NCI-H2196 (cell line): ENCODE results near the gene DOK3.
"Not testable (repeated sequence)": the region's sequence is repeated elsewhere in the genome, so short reads cannot be mapped to it uniquely, and the experiment has no call there.

Experiments used
- DNase-seq: peaks from one replicate; lab custom pipeline; 2025; ENCODE audit not compliant: unreplicated experiment; lab: John Stamatoyannopoulos, UW

Gene DOK3

GRCh38 chr5:177497292-177498012, 12.2 kb downstream of the DOK3 start, which contains the start of gene PDLIM7:
TSS of gene PDLIM7 (minus strand) at chr5:177497604. CDS start at chr5:177496512, 1,092 bp downstream.
- peak; percentile 95 for DNase-seq

GRCh38 chr5:177496727-177497291, 12.8 kb downstream of the DOK3 start:
- peak; percentile 56 for DNase-seq

GRCh38 chr5:177496070-177496726, 13.4 kb downstream of the DOK3 start:
- peak; percentile 51 for DNase-seq

DNA sequence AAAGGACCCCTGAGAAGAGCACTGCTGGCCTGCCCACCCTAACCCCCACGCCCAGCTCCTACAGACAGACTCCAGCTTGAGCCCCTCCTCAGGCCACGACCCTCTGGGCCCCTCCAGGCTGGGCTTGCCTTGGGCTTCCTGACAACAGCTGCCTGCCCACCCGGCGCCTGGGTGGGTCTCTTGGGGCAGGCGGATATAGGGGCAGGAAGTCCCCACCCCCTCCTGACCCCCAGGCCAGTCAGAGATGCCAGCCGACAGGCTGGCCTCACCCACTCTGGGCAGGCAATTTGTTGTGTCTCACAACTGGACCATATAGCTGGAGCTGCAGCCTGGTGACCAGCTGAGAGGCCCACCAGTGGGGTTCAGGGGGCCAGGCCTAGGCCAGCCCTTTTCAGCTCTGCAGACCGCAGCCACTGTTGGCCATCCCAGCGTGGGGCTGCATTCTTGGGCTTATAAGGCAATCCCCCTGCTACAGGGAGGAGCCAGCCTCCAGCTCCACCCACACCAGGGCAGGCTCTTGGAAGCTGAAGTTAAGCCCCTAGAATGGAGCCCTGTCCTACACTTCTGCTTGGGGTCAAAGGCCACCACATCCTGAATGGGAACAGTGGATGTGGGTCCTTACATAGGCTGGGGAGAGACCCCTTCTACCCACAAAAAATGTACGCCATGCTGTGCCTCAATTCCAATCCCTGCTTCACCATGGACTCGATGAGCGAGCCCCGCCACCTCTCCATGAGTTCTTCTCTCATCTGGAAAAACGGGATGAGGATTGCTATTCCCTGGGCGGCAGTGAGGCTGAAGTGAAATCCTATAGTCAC, 14.2 kb downstream of the DOK3 start:
- no peak for DNase-seq

DNA sequence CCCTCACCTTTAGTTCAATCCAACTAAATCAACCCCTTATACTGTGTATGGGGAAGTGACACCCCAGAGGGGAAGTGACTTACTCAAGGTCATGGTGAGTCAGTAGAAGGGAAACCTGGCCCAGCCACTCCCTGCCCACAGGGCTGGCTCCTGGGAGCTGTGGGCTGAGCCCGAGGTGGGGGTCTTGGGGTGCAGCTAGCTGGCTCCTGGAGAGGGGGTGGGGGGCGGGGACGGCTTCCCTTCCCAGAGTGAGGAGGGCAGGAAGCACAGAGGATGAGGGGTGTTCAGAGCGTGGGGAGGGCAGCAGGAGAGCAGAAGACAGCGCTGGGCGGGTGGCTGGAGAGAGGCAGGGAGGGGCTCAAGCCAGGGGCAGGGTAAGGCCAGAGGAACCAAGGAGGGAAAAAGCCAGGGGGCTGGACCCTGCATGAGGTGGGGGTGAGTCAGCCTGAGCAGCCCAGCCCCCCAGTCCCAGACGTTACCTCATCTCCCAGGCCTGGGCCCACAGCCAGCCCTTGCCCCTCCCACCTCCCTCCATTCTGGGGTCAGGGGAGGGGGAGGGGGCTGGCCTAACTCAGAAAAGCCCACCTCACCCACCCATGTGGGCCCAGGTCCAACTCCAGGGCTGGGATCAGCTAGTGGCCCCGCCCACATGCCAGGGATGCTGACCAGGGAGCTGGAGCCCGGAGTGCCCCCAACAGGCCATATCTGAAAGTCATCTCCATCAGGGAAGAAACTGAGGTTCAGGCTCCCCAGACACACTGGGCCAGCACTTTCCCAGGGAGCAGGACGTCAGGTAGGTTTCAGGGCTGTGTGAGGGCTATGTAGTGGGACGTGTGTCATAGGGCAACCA, 15.1 kb downstream of the DOK3 start:
- no peak for DNase-seq

DNA sequence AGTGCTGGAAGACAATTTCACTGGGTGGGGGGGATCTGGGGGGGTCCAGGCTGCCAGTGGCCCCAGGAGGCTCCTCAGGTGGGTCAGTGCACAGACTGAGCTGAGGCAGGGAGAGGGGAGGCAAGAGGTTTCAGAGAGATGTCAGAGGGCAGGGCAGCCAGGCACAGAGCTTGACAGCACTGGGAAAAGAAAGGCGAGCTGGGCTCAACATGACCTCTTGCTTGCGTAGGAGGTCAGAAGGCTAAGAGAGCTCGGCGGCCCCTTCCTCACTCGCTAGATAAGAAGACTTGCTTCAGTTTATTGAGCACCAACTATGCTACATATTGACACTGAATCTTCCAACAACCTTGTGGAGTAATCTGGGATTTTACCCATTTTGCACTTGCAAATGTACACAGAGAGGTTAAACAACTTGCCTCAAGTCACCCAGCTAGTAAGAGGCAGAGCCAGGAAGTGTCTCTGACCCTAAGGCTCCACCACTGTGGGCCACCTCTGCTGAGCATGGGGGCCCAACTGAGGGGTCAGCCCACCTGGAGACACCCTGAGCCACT, 15.8 kb downstream of the DOK3 start:
- no peak for DNase-seq

GRCh38 chr5:177492841-177493240, 16.8 kb downstream of the DOK3 start:
- DNase-seq, result no peak

DNA sequence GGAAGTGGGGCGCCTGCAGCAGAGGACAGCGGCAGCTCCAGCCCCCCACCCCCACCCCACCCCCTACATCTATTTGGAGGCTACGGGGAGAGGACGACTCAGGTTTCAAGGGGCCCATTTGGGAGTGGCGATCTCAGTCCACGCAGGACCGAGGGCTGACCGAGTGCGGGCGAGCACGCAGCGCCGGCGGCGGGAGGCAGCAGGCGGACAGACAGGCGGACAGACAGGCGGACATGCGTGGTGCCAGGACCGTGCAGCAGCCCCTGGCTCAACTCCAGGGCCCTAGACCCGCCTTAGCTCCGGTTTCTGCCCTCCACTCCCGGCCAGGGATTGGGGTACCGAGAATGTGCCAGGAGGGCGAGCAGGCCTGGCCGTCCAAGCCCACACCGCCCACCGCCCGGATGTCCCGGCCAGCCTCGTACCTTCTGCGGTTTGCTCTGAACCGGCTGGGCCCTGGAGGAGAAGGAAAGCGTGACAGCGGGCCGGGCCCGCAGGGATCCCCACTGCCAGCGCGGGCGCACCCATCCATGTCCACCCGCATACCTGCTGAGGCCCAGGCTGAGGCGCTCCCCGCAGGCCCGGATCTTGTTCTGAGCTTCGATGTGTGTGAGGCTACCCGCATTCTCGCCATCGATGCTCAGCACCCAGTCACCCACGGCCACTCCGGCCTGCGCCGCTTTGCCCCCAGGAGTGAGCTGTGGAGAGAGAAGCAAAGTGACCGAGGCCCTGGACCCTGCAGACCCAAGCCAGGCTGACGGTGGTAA, 17.5 kb downstream of the DOK3 start:
- DNase-seq, result no peak

DNA sequence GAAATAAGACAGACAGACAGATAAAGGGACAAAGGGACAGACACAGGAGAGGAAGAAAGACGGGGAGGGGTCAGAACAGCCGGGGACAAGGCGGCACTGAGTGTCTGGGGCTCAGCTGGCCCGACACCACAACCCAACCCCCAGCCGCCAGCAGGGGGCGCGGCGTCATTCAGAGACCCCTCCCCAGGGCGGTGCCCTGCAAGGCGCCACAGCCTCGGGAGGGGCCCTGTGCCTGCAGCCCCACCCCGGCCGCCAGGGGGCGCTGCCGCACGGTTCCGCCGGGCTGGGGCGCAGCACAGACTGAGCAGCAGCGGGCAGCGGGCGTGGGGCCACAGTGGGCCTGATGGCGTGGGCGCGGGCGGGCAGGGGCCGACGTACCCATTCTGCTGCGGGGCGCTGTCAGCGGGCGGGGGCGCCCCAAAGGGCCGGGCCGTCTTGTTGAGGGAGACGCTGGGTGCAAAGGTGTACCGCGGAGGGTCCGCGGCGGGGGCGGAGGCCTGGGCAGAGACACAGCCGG, 18.1 kb downstream of the DOK3 start:
- no peak for DNase-seq

DNA sequence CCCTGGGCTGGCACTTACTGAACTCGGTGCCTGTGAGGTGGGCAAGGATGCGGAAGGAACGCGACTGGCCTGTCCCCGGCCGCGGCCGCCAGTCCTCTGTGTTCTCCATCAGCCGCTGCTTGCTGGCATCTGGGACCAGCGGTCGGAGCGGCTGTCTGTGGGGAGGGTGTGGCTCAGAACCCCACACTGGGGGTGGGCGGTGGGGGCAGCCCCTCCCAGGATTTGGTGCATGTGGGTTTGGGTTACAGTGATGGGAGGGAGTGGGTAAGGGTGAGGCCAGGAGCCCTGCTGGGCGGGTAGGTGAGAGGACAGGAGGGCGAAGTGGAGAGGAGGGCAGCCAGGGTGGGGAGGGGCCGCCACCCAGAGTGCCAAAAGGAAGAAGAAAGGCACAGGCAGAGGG, 18.6 kb downstream of the DOK3 start:
- no peak for DNase-seq

- DNase-seq, result no peak
These were observed 19.2 kb downstream of the DOK3 start for GRCh38 chr5:177490311-177490991.

DNA sequence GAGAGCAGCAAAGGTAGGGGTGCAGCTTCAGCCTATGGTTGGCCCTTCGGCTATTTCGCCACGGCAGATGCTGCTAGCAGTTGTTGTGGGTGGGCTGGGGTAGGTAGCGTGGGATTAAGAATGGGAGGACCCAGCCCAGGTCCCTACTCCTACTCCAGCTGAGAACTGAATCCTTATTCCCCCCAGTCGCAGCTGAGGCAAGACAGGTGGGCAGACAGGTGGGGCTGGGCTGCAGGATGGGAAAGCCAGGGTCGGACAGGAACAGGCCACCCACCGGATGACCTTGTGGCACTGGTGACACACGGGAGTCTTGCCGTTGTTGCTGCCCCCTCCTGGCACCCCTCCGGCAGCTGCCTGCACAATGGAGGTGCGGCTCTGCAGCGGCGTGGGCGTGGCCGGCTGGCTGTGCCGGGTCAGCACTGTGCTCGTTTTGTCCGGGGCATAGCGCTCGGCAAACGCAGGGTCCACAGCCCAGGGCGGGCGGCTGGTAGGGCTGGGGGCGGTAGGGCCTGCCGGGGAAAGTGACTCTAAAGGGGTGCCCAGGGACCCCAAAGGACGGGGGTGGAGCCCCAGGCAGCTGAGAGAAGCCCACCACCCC, 20.4 kb downstream of the DOK3 start:
- DNase-seq, result no peak

DNA sequence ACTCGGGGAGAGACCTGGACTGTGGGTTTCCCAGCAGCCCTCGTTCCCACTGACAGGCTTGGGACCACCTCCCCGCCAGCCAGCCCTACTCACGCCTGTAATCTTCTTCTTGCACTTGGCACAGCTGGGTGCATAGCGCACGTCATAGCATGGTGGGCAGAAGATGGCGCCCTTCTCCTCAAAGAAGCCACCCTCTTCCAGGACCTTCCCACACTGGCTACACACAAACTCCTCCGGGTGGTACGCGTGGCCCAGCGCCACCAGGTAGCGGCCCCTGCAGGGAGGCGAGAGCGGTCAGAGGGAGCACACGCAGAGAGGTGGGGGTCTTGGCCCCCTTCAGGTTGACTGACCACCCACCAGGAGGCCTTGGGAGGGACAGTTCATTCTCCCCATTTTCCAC, 21.7 kb downstream of the DOK3 start:
- DNase-seq, result no peak

- DNase-seq, result no peak
These were observed 22.5 kb downstream of the DOK3 start for GRCh38 chr5:177487144-177487543.

GRCh38 chr5:177486256-177486655, 23.4 kb downstream of the DOK3 start:
- no peak for DNase-seq

DNA sequence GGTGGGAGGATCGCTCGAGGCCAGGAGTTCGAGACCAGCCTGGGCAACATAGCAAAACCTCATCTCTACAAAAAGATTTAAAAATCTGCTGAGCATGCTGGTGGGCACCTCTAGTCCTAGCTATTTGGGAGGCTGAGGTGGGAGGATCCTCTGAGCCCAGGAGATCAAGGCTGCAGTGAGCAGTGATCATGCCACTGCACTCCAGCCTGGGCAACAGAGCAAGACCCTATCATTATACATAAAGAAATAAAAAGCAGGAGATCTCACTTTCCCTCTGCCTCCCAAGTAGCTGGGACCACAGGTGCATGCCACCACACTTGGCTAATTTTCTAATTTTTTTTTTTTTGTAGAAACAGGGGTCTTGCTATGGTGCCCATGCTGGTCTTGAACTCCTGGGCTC, 23.9 kb downstream of the DOK3 start:
- not testable (repeated sequence) for DNase-seq

- no peak for DNase-seq
These were observed 24.6 kb downstream of the DOK3 start for GRCh38 chr5:177484902-177485549.
